ENCODE measurements around the gene SH2D2A. TPM values are rescaled to one million over a fixed set of nuclear protein-coding genes. Genes with fewer than 3 reads are reported as not detected.

The SH2D2A gene
- total and polyA plus RNA-seq, 2 of the 4 experiments (the other 2 are of a cell fraction): not detected

- H2BK5ac ChIP-seq (ENCODE audit: low read depth, low read length, poor library complexity, severe bottlenecking): no peak overlapping the region
- H3K79me1 ChIP-seq (ENCODE audit: low read depth in 1 of 2, low read length in 2 of 2): no peaks in the 10 kb centered on the region
- H4K20me1 ChIP-seq (ENCODE audit: insufficient read depth, low read length): no peaks in the 10 kb centered on the region; the same call in 1 of the 2 replicates
- no peak overlapping the region for H4K5ac ChIP-seq (ENCODE audit: low read depth, low read length)
- no peak overlapping the region for H3K4me3 ChIP-seq (ENCODE audit: insufficient read depth, low read depth, low read length)
- peak overlapping the region; percentile 87 for H2AK9ac ChIP-seq (replicated peaks; ENCODE audit: low read depth, low read length, poor library complexity)
- H2BK120ac ChIP-seq (ENCODE audit: low read depth, low read length): no peak overlapping the region
- H4K91ac ChIP-seq (ENCODE audit: insufficient read depth, low read depth, low read length): no peak overlapping the region
- H2AFZ ChIP-seq (replicated peaks; ENCODE audit: low read length, poor library complexity): peak overlapping the region; percentile 78
- no peaks in the 10 kb centered on the region for H3K36me3 ChIP-seq (ENCODE audit: control insufficient read depth, insufficient read depth, low read length)
- peaks cover 33% of the 10 kb centered on the region for H3K27me3 ChIP-seq (ENCODE audit: control insufficient read depth, insufficient read depth, low read length)
- H3K4me1 ChIP-seq (ENCODE audit: control insufficient read depth, insufficient read depth, low read length): peaks cover 14% of the 10 kb centered on the region
- no peak overlapping the region for H3K23ac ChIP-seq (ENCODE audit: low read depth, low read length)
- H3K4me2 ChIP-seq (ENCODE audit: low read depth, low read length): no peak overlapping the region
- no peaks in the 10 kb centered on the region; the same call in 1 of the 2 replicates for H3K9me1 ChIP-seq (ENCODE audit: insufficient read depth, low read length)
- no peak overlapping the region for H3K27ac ChIP-seq (ENCODE audit: insufficient read depth, low read length)
- H3K4ac ChIP-seq (ENCODE audit: low read depth, low read length): no peak overlapping the region
- intact Hi-C loops (cut with micrococcal nuclease): no loop called here
- DNase-seq (peak; percentile 90), ATAC-seq (ENCODE audit: low read depth) (peak; percentile 86)
- H3K56ac ChIP-seq (ENCODE audit: extremely low read depth, insufficient read depth, low read length): no peak overlapping the region
- H2AK5ac ChIP-seq (ENCODE audit: low read depth, low read length): 0 out of 2 replicates have a peak overlapping the region, but pooled peaks have one; percentile 12
- H2BK15ac ChIP-seq (ENCODE audit: low read depth, low read length): no peak overlapping the region
- ChIA-PET POLR2A (ENCODE audit: unreplicated experiment) (no interaction called here), CTCF (interaction anchor here (0.6 kb wide), 1 partner anchor 16 kb away, joined by 4 read pairs; no protein-coding TSS in a partner anchor)
- in situ Hi-C loops (cut with MboI; ENCODE audit: low sequenced_read_pairs): no loop called here
- dilution Hi-C loops (cut with HindIII; ENCODE audit: low sequenced_read_pairs, unreplicated experiment): no loop called here
- 47% methylated on average over 2 of the region's 5 CpGs; no CpG with 5 or more reads in 1 of the 2 experiments for WGBS, 2 experiments (ENCODE audit: extremely low coverage in 2 of 2, insufficient read length in 1 of 2)
- no TSS peak for BruUV-seq (replicated peaks)
- no peak overlapping the region; a peak in 1 of 4 replicates for H4K8ac ChIP-seq (ENCODE audit: low read depth in 2 of 2, low read length in 2 of 2)
- TF ChIP-seq MXI1 (IDR thresholded peaks at IDR 0.05; ENCODE audit: borderline replicate concordance, low read depth, low read length) (no peak), RFX5 (IDR thresholded peaks at IDR 0.05; ENCODE audit: low read depth, low read length) (no peak), RCOR1 (IDR thresholded peaks at IDR 0.05; ENCODE audit: insufficient replicate concordance, low read length) (peak; percentile 54), FOS (IDR thresholded peaks at IDR 0.05; ENCODE audit: low read depth, low read length) (no peak), NFE2L2 (IDR thresholded peaks at IDR 0.05; ENCODE audit: low read depth, low read length) (no peak), RAD21 (IDR thresholded peaks at IDR 0.05; ENCODE audit: low read length) (no peak), CTCF (conservative IDR thresholded peaks at IDR 0.05; ENCODE audit: low read depth, low read length) (0 out of 2 replicates have a peak, but pooled peaks have one; percentile 14), CEBPB (IDR thresholded peaks at IDR 0.05; ENCODE audit: low read depth, low read length) (peak; percentile 80), POLR2A (IDR thresholded peaks at IDR 0.05; ENCODE audit: low read depth, low read length) (no peak), BHLHE40 (IDR thresholded peaks at IDR 0.05; ENCODE audit: low read depth, low read length) (no peak), USF2 (IDR thresholded peaks at IDR 0.05; ENCODE audit: low read depth, low read length) (no peak), MAFK (IDR thresholded peaks at IDR 0.05; ENCODE audit: low read depth, low read length) (no peak), CHD1 (IDR thresholded peaks at IDR 0.05; ENCODE audit: low read depth, low read length) (no peak), ELK1 (IDR thresholded peaks at IDR 0.05; ENCODE audit: borderline replicate concordance, low read depth, low read length) (no peak), MAZ (IDR thresholded peaks at IDR 0.05; ENCODE audit: borderline replicate concordance, low read depth, low read length) (no peak), SMC3 (IDR thresholded peaks at IDR 0.05; ENCODE audit: low read depth, low read length) (no peak)
- no peak overlapping the region for H3K18ac ChIP-seq (ENCODE audit: low read depth, low read length)
- no peak overlapping the region for H3K9ac ChIP-seq (ENCODE audit: low read depth, low read length)
- H3K14ac ChIP-seq (replicated peaks; ENCODE audit: low read depth, low read length): no peak overlapping the region
- no peak overlapping the region for H2BK20ac ChIP-seq (ENCODE audit: low read depth, low read length)
- H3K9me3 ChIP-seq (ENCODE audit: control insufficient read depth, insufficient read depth, low read length): no peaks in the 10 kb centered on the region
Observed at GRCh38 chr1:156815307-156815826, 1.3 kb downstream of the SH2D2A start.
